Posterior cingulate gyrus (tissue), 11 donors: ENCODE measurements around the gene OTOS.

Experiments used
- DNase-seq, 10 donors: peaks; one replicate each; pipeline versions ENCODE4 v3.0.0 to v3.0.0-alpha.2; 2020 to 2021; ENCODE audit warnings: mixed read lengths in 3 of 10
- intact Hi-C: fragments of 100-400 bp; cut with DNase I; formaldehyde crosslinking; loops from one replicate; pipeline ENCODE4 v1.15.1; 2023

OTOS gene

GRCh38 chr2:240155745-240156390 lies 15.4 kb upstream of the OTOS start:
- DNase-seq: no peak
- intact Hi-C loops: no loop called here

GRCh38 chr2:240155048-240155744 lies 14.7 kb upstream of the OTOS start:
- peak in 8 of 10 donors; percentile 38 to 91 (median 54) for DNase-seq
- intact Hi-C loops: no loop called here

GRCh38 chr2:240154606-240155005 lies 14.1 kb upstream of the OTOS start:
- intact Hi-C loops: loop anchor here (5.0 kb wide), 1 partner anchor 283 kb away; the partner anchor contains the start of gene GPC1

GRCh38 chr2:240153418-240153817 lies 13.0 kb upstream of the OTOS start:
- intact Hi-C loops: loop anchor here (5.0 kb wide), 1 partner anchor 284 kb away; the partner anchor contains the start of gene GPC1
- DNase-seq: peak in 2 of 10 donors; percentile 35 to 51

More at GRCh38 chr2:240154606-240155005, 14.1 kb upstream of the OTOS start:
- peak in 1 of 10 donors; percentile 54 for DNase-seq

- intact Hi-C loops: loop anchor here (5.0 kb wide), 1 partner anchor 286 kb away; the partner anchor contains the start of gene GPC1
- peak in 4 of 10 donors; percentile 13 to 69 (median 58) for DNase-seq
These were observed 11.1 kb upstream of the OTOS start for GRCh38 chr2:240151477-240152031.

GRCh38 chr2:240149943-240150784 lies 9.7 kb upstream of the OTOS start:
- intact Hi-C loops: loop anchor here (5.0 kb wide), 1 partner anchor 287 kb away; the partner anchor contains the start of gene GPC1
- peak in 9 of 10 donors; percentile 41 to 93 (median 56) for DNase-seq

- intact Hi-C loops: no loop called here
- DNase-seq: peak in 1 of 10 donors; percentile 52
These were observed 7.6 kb upstream of the OTOS start for GRCh38 chr2:240147911-240148587.

GRCh38 chr2:240147382-240147781 lies 6.9 kb upstream of the OTOS start:
- DNase-seq: no peak
- intact Hi-C loops: no loop called here

- peak in 1 of 10 donors; percentile 35 for DNase-seq
- intact Hi-C loops: no loop called here
These were observed 6.3 kb upstream of the OTOS start for GRCh38 chr2:240146627-240147278.

- DNase-seq: peak in 1 of 10 donors; percentile 66
- intact Hi-C loops: no loop called here
These were observed 5.7 kb upstream of the OTOS start for GRCh38 chr2:240146141-240146561.

- intact Hi-C loops: no loop called here
- peak in 3 of 10 donors; percentile 7 to 64 (median 57) for DNase-seq
These were observed 5.0 kb upstream of the OTOS start for GRCh38 chr2:240145461-240145860.

- intact Hi-C loops: no loop called here
- peak in 3 of 10 donors; percentile 61 to 80 (median 62) for DNase-seq
These were observed 4.3 kb upstream of the OTOS start for GRCh38 chr2:240144649-240145261.

GRCh38 chr2:240143801-240144648 lies 3.6 kb upstream of the OTOS start:
- peak; percentile 74 to 97 (median 86) for DNase-seq
- intact Hi-C loops: loop anchor here (1.0 kb wide), 1 partner anchor 83 kb away; no protein-coding TSS in a partner anchor

GRCh38 chr2:240143276-240143675 lies 2.8 kb upstream of the OTOS start:
- peak in 5 of 10 donors; percentile 6 to 34 (median 22) for DNase-seq
- intact Hi-C loops: loop anchor here (1.0 kb wide), 1 partner anchor 82 kb away; no protein-coding TSS in a partner anchor

GRCh38 chr2:240142859-240143258 lies 2.4 kb upstream of the OTOS start:
- intact Hi-C loops: loop anchor here (1.0 kb wide), 1 partner anchor 82 kb away; no protein-coding TSS in a partner anchor
- peak in 4 of 10 donors; percentile 6 to 51 (median 35) for DNase-seq

GRCh38 chr2:240142256-240142775 lies 1.9 kb upstream of the OTOS start:
- peak in 3 of 10 donors; percentile 27 to 62 (median 43) for DNase-seq
- intact Hi-C loops: no loop called here

GRCh38 chr2:240141736-240142135 lies 1.3 kb upstream of the OTOS start:
- DNase-seq: peak in 3 of 10 donors; percentile 25 to 53 (median 44)
- intact Hi-C loops: no loop called here
